Measurements from ENCODE around the gene SLC25A21.

DNA sequence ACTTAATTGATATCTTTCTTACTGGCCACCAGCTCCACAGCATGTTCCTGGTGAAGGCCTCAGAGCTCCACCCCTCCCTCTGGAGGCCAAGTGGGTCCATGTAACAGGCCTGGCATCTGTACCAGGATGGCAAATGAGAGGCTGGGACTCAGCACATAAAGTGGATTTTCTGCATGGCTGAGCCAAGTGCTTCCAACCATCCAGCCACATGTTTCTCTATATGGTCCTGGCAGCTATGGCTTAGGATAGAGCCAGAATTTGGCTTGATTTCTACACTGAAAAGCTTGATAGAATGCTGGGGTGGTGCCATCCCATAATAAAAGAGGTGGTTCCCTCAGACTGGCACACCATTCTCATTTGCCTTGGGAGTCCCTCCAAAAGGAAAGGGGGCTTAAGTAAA lies 416.6 kb downstream of the SLC25A21 start:
- TF ChIP-seq TAF1 (IDR thresholded peaks at IDR 0.05; ENCODE audit: low read depth) (no peak), YY1 (IDR thresholded peaks at IDR 0.05; ENCODE audit: low read depth) (no peak), EGR1 (IDR thresholded peaks at IDR 0.05) (no peak)
